ENCODE data around the gene SLC12A8. TPM values are rescaled to one million over a fixed set of nuclear protein-coding genes. Genes with fewer than 3 reads are reported as not detected.

The SLC12A8 gene
- total RNA-seq, 6 experiments from 2014 or later: 8.5 to 23.4 (median 20.3) TPM

DNA sequence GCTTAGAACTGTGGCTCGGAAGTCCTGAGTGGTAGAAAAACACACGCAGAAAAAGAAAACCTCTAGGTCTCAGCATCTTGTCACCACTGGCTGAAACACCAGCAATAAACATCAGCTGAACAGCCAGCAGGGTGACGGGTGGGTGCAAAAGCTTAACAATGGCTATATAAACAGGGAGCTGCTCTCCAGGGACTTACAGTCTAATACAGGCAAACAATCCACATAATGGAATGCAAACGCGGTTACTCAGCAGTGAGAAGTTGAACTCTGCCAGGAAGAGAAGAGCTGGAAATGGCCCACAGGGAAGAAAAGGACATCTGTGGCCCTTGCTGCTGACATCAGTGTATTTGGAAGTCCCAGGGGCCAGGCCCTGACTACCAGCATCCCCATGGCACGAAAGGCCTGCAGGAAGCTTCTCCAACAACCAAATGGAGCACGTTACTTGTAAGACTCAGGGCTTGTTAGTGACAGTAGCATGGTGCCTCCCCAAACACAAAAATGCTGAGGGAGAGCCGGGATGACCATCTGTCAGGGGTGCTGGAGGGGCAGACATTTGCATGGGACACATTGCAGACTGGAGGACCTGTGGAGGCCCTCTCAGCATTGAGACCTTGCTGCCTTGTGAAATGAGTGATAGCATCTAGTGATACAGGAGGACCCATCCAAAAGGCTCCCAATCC is 159.8 kb downstream of the SLC12A8 start:
- H3K9me3 ChIP-seq: no peaks in the 10 kb centered on the region
- H3K27ac ChIP-seq: peak overlapping the region in 1 of 3 donors; percentile 44
- no peaks in the 10 kb centered on the region for H3K27me3 ChIP-seq
- H3K4me1 ChIP-seq: peaks cover 0 to 16% (median 3%) of the 10 kb centered on the region in 4 donors
- DNase-seq (no peak), ATAC-seq (no peak)
- intact Hi-C loops (cut with DNase I): no loop called here
- no peak overlapping the region for H3K4me3 ChIP-seq
- no peak for TF ChIP-seq POLR2A (IDR thresholded peaks at IDR 0.05)
- TF ChIP-seq CTCF (IDR thresholded peaks at IDR 0.05): no peak
- no peaks in the 10 kb centered on the region for H3K36me3 ChIP-seq
- WGBS (ENCODE audit: insufficient coverage, low coverage, low lambda C conversion rate, missing lambda C conversion rate): 50% methylated on average over 6 of the region's 8 CpGs

DNA sequence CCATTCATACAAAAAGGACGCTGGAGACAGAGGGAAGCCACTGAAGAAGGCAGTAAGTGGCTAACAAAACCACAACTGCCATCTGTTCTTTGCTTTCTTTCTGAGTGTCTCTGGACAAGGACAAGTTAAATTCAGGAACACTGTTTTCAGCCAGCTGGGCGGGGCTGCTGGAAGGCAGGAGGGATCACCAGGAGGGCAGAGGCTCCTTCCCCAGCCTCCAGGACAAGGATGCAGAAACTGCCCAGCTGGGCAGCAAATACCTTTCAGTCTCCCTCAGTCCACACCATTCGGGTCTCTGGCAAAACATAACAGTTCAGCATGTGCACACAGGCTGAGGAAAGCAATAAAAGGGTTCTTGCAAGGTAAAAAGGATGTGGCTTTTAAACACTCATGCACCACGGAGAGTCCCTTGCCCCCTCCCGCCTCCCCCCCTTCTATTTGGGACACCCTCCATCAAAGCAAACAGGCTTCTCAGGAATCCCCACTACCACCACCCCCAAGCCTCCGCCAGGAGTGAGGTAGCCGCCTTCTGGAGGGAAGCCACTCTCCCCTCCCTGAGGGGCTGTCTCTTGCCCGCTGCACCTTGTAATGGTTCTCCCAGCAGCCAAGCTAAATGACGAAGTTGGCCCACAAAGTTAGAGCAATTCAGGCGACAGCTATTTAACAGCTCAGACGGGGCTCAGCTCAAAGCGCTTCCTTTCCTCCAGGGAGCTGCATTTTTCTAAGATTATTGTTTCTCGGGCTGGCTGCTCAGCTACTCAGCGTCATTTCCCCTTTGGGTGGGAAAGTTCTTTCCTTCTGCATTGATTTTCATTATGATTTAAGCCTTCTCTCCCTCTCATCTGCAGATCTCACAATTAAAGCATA is 160.6 kb downstream of the SLC12A8 start:
- intact Hi-C loops (cut with DNase I): no loop called here
- peak in 1 of 4 donors; percentile 6 for ATAC-seq

GRCh38 chr3:125051205-125051604 is 161.3 kb downstream of the SLC12A8 start:
- H3K9me3 ChIP-seq: no peaks in the 10 kb centered on the region
- H3K4me3 ChIP-seq: no peak overlapping the region
- H3K4me1 ChIP-seq: peaks cover 0 to 12% (median 3%) of the 10 kb centered on the region in 4 donors
- DNase-seq: no peak
- intact Hi-C loops (cut with DNase I): no loop called here
- H3K27me3 ChIP-seq: no peaks in the 10 kb centered on the region
- 59% methylated on average over 5 of the region's 7 CpGs for WGBS (ENCODE audit: insufficient coverage, low coverage, low lambda C conversion rate, missing lambda C conversion rate)
- no peak for TF ChIP-seq CTCF (IDR thresholded peaks at IDR 0.05)
- no peak for TF ChIP-seq POLR2A (IDR thresholded peaks at IDR 0.05)
- no peak for ATAC-seq
- H3K27ac ChIP-seq: no peak overlapping the region
- no peaks in the 10 kb centered on the region for H3K36me3 ChIP-seq

More for the DNA sequence above, 160.6 kb downstream of the SLC12A8 start:
- no peaks in the 10 kb centered on the region for H3K27me3 ChIP-seq
- H3K9me3 ChIP-seq: no peaks in the 10 kb centered on the region
- no peak for DNase-seq
- H3K4me3 ChIP-seq: no peak overlapping the region
- TF ChIP-seq CTCF (IDR thresholded peaks at IDR 0.05) (no peak), POLR2A (IDR thresholded peaks at IDR 0.05) (no peak)
- peak overlapping the region in 2 of 3 donors; percentile 44 to 49 for H3K27ac ChIP-seq
- WGBS (ENCODE audit: insufficient coverage, low coverage, low lambda C conversion rate, missing lambda C conversion rate): 35% methylated on average over 8 of the region's 14 CpGs
- H3K4me1 ChIP-seq: peaks cover 0 to 16% (median 3%) of the 10 kb centered on the region in 4 donors
- no peaks in the 10 kb centered on the region for H3K36me3 ChIP-seq

- no peak overlapping the region for H3K27ac ChIP-seq
- TF ChIP-seq CTCF (IDR thresholded peaks at IDR 0.05) (no peak), POLR2A (IDR thresholded peaks at IDR 0.05) (no peak)
- no peak overlapping the region for H3K4me3 ChIP-seq
- no peaks in the 10 kb centered on the region for H3K36me3 ChIP-seq
- WGBS (ENCODE audit: insufficient coverage, low coverage, low lambda C conversion rate, missing lambda C conversion rate): 90% methylated on average over 6 of the region's 6 CpGs
- intact Hi-C loops (cut with DNase I): no loop called here
- H3K4me1 ChIP-seq: peaks cover 0 to 11% (median 3%) of the 10 kb centered on the region in 4 donors
- DNase-seq: no peak
- H3K9me3 ChIP-seq: no peaks in the 10 kb centered on the region
- no peak for ATAC-seq
- H3K27me3 ChIP-seq: no peaks in the 10 kb centered on the region
These were observed 162.0 kb downstream of the SLC12A8 start for GRCh38 chr3:125050488-125051090.

Measured in right lobe of liver (tissue), 6 donors.